Astrocyte of the spinal cord (primary cell): Measurements from ENCODE around the gene PAX6.

ENCODE experiments used
- DNase-seq: peaks from one replicate; pipeline ENCODE4 v3.0.0; 2011; ENCODE audit warnings: low read depth, low spot score
- H3K4me3 ChIP-seq: 2 replicates; pipeline ENCODE4 v1.5.1; 2011; ENCODE audit warnings: low read depth, mild to moderate bottlenecking, low read length, moderate library complexity
- CTCF ChIP-seq: IDR thresholded peaks from 2 replicates; pipeline ENCODE4 v1.5.1; 2012; ENCODE audit warnings: low read depth, mild to moderate bottlenecking, low read length, inconsistent platforms
- in situ Hi-C: cut with HindIII; loops from 2 replicates; pipeline ENCODE4 v1.10.0; 2017; ENCODE audit warnings: low sequenced_read_pairs

PAX6 gene

GRCh38 chr11:31809541-31809856 is 1.6 kb downstream of the PAX6 start:
- TF ChIP-seq CTCF, result no peak
- DNase-seq, result no peak
- peak overlapping the region; percentile 60 for H3K4me3 ChIP-seq
- in situ Hi-C loops, result no loop called here

- in situ Hi-C loops, result no loop called here
- peak overlapping the region; percentile 60 for H3K4me3 ChIP-seq
- no peak for DNase-seq
- no peak for TF ChIP-seq CTCF
Observed at GRCh38 chr11:31808721-31809540, 2.2 kb downstream of the PAX6 start.

- no peak for TF ChIP-seq CTCF
- in situ Hi-C loops, result no loop called here
- DNase-seq, result no peak
- peak overlapping the region; percentile 60 for H3K4me3 ChIP-seq
Observed at GRCh38 chr11:31807799-31808667, 3.1 kb downstream of the PAX6 start.

- TF ChIP-seq CTCF, result no peak
- DNase-seq, result no peak
- in situ Hi-C loops, result no loop called here
- peak overlapping the region; percentile 60 for H3K4me3 ChIP-seq
Observed at GRCh38 chr11:31806928-31807798, 4.0 kb downstream of the PAX6 start.

GRCh38 chr11:31806186-31806927 is 4.8 kb downstream of the PAX6 start:
- no peak for DNase-seq
- H3K4me3 ChIP-seq, result peak overlapping the region; percentile 7
- in situ Hi-C loops, result no loop called here
- no peak for TF ChIP-seq CTCF

- no peak for DNase-seq
- H3K4me3 ChIP-seq, result no peak overlapping the region
- in situ Hi-C loops, result no loop called here
- TF ChIP-seq CTCF, result no peak
Observed at GRCh38 chr11:31805629-31806185, 5.4 kb downstream of the PAX6 start.
